GM12878 (cell line): Measurements from ENCODE around the gene KRTAP9-2. TPM values are rescaled to one million over a fixed set of nuclear protein-coding genes. Genes with fewer than 3 reads are reported as not detected.
"Not testable (repeated sequence)": the region's sequence is repeated elsewhere in the genome, so short reads cannot be mapped to it uniquely, and the experiment has no call there.

Experiments
- ATAC-seq: fragments of 200-7000 bp; cut with Tn5 transposase; 3 replicates; pipeline ENCODE4 v1.9.1; 2020; ENCODE audit warnings: mild to moderate bottlenecking, moderate library complexity
- BruUV-seq: library from RNA; stranded (reverse); fragments of 400-500 nt; replicated peaks from 2 replicates; lab custom pipeline; 2021; lab: Mats Ljungman, UMichigan
- CTCF ChIA-PET: fragments of 300-600 bp; sonication (Branson Sonifier 250); formaldehyde crosslinking; extraction: SDS; loops from one replicate; lab custom pipeline; 2021; ENCODE audit warnings: inconsistent platforms; lab: Yijun Ruan, JAX
- POLR2A ChIA-PET: fragments of 350-600 bp; formaldehyde crosslinking; extraction: SDS; loops from one replicate; lab custom pipeline; 2021; ENCODE audit warnings: inconsistent platforms; lab: Charles Lee
- RAD21 ChIA-PET: fragments of 300-600 bp; sonication (Branson Sonifier 250); formaldehyde crosslinking; loops from one replicate; lab custom pipeline; 2023; ENCODE audit warnings: antibody characterized with exemption; ENCODE audit not compliant: unreplicated experiment; lab: Charles Lee
- SMC1A ChIA-PET: fragments of 300-600 bp; sonication (Branson Sonifier 250); formaldehyde crosslinking; loops from one replicate; lab custom pipeline; 2023; ENCODE audit not compliant: unreplicated experiment, uncharacterized antibody; lab: Charles Lee
- DNase-seq: peaks from one replicate; pipeline ENCODE4 v3.0.0-alpha.2; 2011; ENCODE audit warnings: low read depth, low spot score
- FAIRE-seq: peaks from 3 replicates; lab custom pipeline; 2011; peaks lifted over from hg19 to GRCh38; lab: Jason Lieb, UNC
- H2AFZ ChIP-seq: 2 replicates; pipeline ENCODE4 v1.6.0; 2011; ENCODE audit warnings: low read depth, low read length, control low read depth; ENCODE audit not compliant: control insufficient read depth
- H3K27ac ChIP-seq: 2 replicates; pipeline ENCODE4 v1.5.1; 2011; ENCODE audit warnings: control low read depth; ENCODE audit not compliant: control insufficient read depth, insufficient read depth
- H3K27me3 ChIP-seq, 2 experiments: replicated peaks in 1 of 2; 2 replicates each; pipeline versions ENCODE4 v1.6.0 to v1.6.1; 2011; ENCODE audit warnings: low read length in 1 of 2; ENCODE audit not compliant: control insufficient read depth in 2 of 2, insufficient read depth in 2 of 2
- H3K36me3 ChIP-seq, 2 experiments: 2 replicates each; pipeline ENCODE4 v1.5.1; 2011; ENCODE audit warnings: low read length in 1 of 2; ENCODE audit not compliant: control insufficient read depth in 2 of 2, insufficient read depth in 2 of 2
- H3K4me1 ChIP-seq: 2 replicates; pipeline ENCODE4 v1.6.1; 2011; ENCODE audit warnings: mild to moderate bottlenecking, low read length, moderate library complexity, mixed read lengths; ENCODE audit not compliant: control insufficient read depth, insufficient read depth
- H3K4me2 ChIP-seq: 2 replicates; pipeline ENCODE4 v1.6.0; 2011; ENCODE audit warnings: control low read depth; ENCODE audit not compliant: control insufficient read depth, insufficient read depth
- H3K4me3 ChIP-seq: fragments of 200-600 bp; sonication (generic); 2 replicates; pipeline ENCODE4 v1.5.1; 2016
- H3K79me2 ChIP-seq: 2 replicates; pipeline ENCODE4 v1.6.0; 2011; ENCODE audit warnings: low read length; ENCODE audit not compliant: control insufficient read depth, insufficient read depth
- H3K9ac ChIP-seq: 2 replicates; pipeline ENCODE4 v1.8.0; 2011; ENCODE audit warnings: low read length, control low read depth, mixed read lengths; ENCODE audit not compliant: control insufficient read depth, insufficient read depth
- H3K9me3 ChIP-seq: replicated peaks from 3 replicates; pipeline ENCODE4 v1.5.1; 2011; ENCODE audit warnings: mild to moderate bottlenecking, low read length; ENCODE audit not compliant: control insufficient read depth, insufficient read depth
- H4K20me1 ChIP-seq: 2 replicates; pipeline ENCODE4 v1.6.0; 2011; ENCODE audit not compliant: control insufficient read depth, insufficient read depth
- BRCA1 ChIP-seq: IDR thresholded peaks from 2 replicates; pipeline ENCODE4 v1.6.1; 2011; ENCODE audit warnings: low read depth, low read length, improper control_type of control experiment
- CREM ChIP-seq: IDR thresholded peaks from 2 replicates; pipeline ENCODE4 v1.6.1; 2014; ENCODE audit warnings: antibody characterized with exemption, low read depth
- IKZF1 ChIP-seq: fragments of 450-650 bp; conservative IDR thresholded peaks from 2 replicates; pipeline ENCODE4 v1.6.1; 2017; ENCODE audit warnings: antibody characterized with exemption, mild to moderate bottlenecking
- JUND ChIP-seq: IDR thresholded peaks from 2 replicates; pipeline ENCODE4 v1.6.1; 2012; ENCODE audit warnings: low read depth, mild to moderate bottlenecking, low read length, improper control_type of control experiment, moderate library complexity
- KAT2A ChIP-seq: conservative IDR thresholded peaks from 2 replicates; pipeline ENCODE4 v1.6.1; 2011; ENCODE audit warnings: low read depth, low read length; ENCODE audit not compliant: control insufficient read depth
- POLR2AphosphoS5 ChIP-seq: IDR thresholded peaks from 2 replicates; pipeline ENCODE4 v1.6.1; 2011; ENCODE audit warnings: mild to moderate bottlenecking, low read length, inconsistent platforms
- SIN3A ChIP-seq: IDR thresholded peaks from 2 replicates; pipeline ENCODE4 v1.6.1; 2012; ENCODE audit warnings: low read depth, low read length, improper control_type of control experiment
- ZBED1 ChIP-seq: IDR thresholded peaks from 2 replicates; pipeline ENCODE4 v1.6.1; 2016; ENCODE audit warnings: borderline replicate concordance
- ZNF207 ChIP-seq: fragments of 450-650 bp; IDR thresholded peaks from 2 replicates; pipeline ENCODE4 v1.6.1; 2014; ENCODE audit warnings: antibody characterized with exemption, mild to moderate bottlenecking, borderline replicate concordance
- ZNF24 ChIP-seq: fragments of 450-650 bp; IDR thresholded peaks from 2 replicates; pipeline ENCODE4 v1.6.1; 2017; ENCODE audit warnings: antibody characterized with exemption, mild to moderate bottlenecking
- WGBS: methylation state at CpG from one replicate; pipeline ENCODE4 v1.1.6; 2016; ENCODE audit warnings: low lambda C conversion rate; ENCODE audit not compliant: insufficient replicate concordance, insufficient coverage; ENCODE audit errors: missing lambda C conversion rate; 5-methylcytosine and 5-hydroxymethylcytosine counted together
- in situ Hi-C: fragments of 300-500 bp; cut with MboI; formaldehyde crosslinking; loops from 9 replicates; pipeline ENCODE4 v1.14.3; 2018; ENCODE audit warnings: mixed read lengths
- intact Hi-C: fragments of 100-400 bp; cut with micrococcal nuclease; formaldehyde crosslinking; loops from one replicate; pipeline ENCODE4 v1.14.2; 2022; ENCODE audit not compliant: unreplicated experiment
- polyA plus RNA-seq, 11 experiments: library from polyadenylated mRNA; depleted of rRNA in 4 of 11; unstranded in 6 of 11; stranded (reverse) in 5 of 11; fragments of >200 nt; fragmentation: Nextera tagmentation in 4 of 11; fragmentation: Illumina TruSeq in 1 of 11; extraction: Ambion mirVana in 4 of 11; extraction: Trizol in 1 of 11; gene quantifications; 1 replicate in 1 of 11; 2 replicates in 10 of 11; pipeline versions ENCODE4 v1.2.1 to v1.2.3, GENCODE V29; 2011 to 2016; ENCODE audit warnings: inconsistent platforms in 2 of 11, missing spikeins in 2 of 11, low read depth in 1 of 11
- total RNA-seq, 4 experiments: library from RNA; depleted of rRNA in 3 of 4; stranded (reverse); fragments of >200 nt in 3 of 4; fragmentation: Illumina TruSeq in 1 of 4; extraction: Trizol in 1 of 4; gene quantifications; 2 replicates each; pipeline versions ENCODE4 v1.2.1 to v1.2.3, GENCODE V29; 2013 to 2021
- TF ChIP-seq, protein P1 (sequence below): IDR thresholded peaks from 2 replicates; pipeline ENCODE4 v1.6.1; 2012; ENCODE audit warnings: low read depth, low read length, improper control_type of control experiment
- TF ChIP-seq, protein P2 (sequence below): fragments of 450-650 bp; IDR thresholded peaks from 2 replicates; pipeline ENCODE4 v1.6.1; 2017; ENCODE audit warnings: borderline replicate concordance
- TF ChIP-seq, protein P3 (sequence below): IDR thresholded peaks from 2 replicates; pipeline ENCODE4 v1.6.1; 2011; ENCODE audit warnings: low read depth, low read length, improper control_type of control experiment, borderline replicate concordance

The KRTAP9-2 gene
- total and polyA plus RNA-seq, 10 of the 15 experiments (the other 5 are each of a cell fraction or from before 2014, with no cell fraction given), result not detected

DNA sequence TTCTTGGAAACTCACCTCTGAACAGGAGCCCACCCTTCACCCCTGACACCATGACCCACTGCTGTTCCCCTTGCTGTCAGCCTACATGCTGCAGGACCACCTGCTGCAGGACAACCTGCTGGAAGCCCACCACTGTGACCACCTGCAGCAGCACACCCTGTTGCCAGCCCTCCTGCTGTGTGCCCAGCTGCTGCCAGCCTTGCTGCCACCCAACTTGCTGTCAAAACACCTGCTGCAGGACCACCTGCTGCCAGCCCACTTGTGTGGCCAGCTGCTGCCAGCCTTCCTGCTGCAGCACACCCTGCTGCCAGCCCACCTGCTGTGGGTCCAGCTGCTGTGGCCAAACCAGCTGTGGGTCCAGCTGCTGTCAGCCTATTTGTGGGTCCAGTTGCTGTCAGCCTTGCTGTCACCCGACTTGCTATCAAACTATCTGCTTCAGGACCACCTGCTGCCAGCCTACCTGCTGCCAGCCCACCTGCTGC is 36.6 kb upstream of the KRTAP9-2 start, which contains the start of gene KRTAP9-1:
Gene KRTAP9-1, plus strand, starts transcription at position 51 of the 482 bp plus-strand sequence. Its CDS starts 0 bp downstream, at position 51.
- intact Hi-C loops, H3K4me3 ChIP-seq, CTCF ChIA-PET, FAIRE-seq, H2AFZ ChIP-seq, H3K27ac ChIP-seq, RAD21 ChIA-PET, H3K4me2 ChIP-seq, BruUV-seq, H3K27me3 ChIP-seq, H3K9ac ChIP-seq, H3K4me1 ChIP-seq, H3K36me3 ChIP-seq, H3K9me3 ChIP-seq, DNase-seq, ATAC-seq, H4K20me1 ChIP-seq, H3K79me2 ChIP-seq, POLR2A ChIA-PET: not testable (repeated sequence)
- SMC1A ChIA-PET, result interaction anchor here (1.2 kb wide), 1 partner anchor 40 kb away, joined by 3 read pairs; no protein-coding TSS in a partner anchor
- WGBS, result 0% methylated on average over 1 of the region's 1 CpG
- in situ Hi-C loops, result loop anchor here (10.0 kb wide), 1 partner anchor 55 kb away; the partner anchor contains the start of gene KRTAP9-4

DNA sequence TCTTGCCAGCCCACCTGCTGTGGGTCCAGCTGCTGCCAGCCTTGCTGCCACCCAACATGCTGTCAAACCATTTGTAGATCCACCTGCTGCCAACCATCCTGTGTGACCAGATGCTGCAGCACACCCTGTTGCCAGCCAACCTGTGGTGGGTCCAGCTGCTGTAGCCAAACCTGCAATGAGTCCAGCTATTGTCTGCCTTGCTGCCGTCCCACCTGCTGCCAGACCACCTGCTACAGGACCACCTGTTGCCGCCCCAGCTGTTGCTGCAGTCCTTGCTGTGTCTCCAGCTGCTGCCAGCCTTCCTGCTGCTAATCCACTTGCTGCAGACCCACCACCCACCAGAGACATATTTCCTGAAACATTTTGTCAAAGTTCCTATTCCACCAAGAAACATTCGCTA is 36.1 kb upstream of the KRTAP9-2 start:
- Histone ChIP-seq H3K36me3 (no peaks in the 10 kb centered on the region), H3K9ac (no peak overlapping the region), H3K27me3 (no peaks in the 10 kb centered on the region), H3K9me3 (no peaks in the 10 kb centered on the region), H4K20me1 (no peaks in the 10 kb centered on the region), H3K27ac (no peak overlapping the region), H2AFZ (no peak overlapping the region), H3K4me3 (no peak overlapping the region), H3K4me1 (no peaks in the 10 kb centered on the region), H3K79me2 (no peaks in the 10 kb centered on the region), H3K4me2 (no peak overlapping the region)
- ATAC-seq (no peak), FAIRE-seq (no peak), DNase-seq (no peak)
- no TSS peak for BruUV-seq
- in situ Hi-C loops, result no loop called here
- 24% methylated on average over 3 of the region's 3 CpGs for WGBS
- ChIA-PET RAD21 (no interaction called here), SMC1A (interaction anchor here (1.2 kb wide), 1 partner anchor 39 kb away, joined by 3 read pairs; no protein-coding TSS in a partner anchor), POLR2A (no interaction called here), CTCF (no interaction called here)
- intact Hi-C loops, result no loop called here
- TF ChIP-seq, protein P1, sequence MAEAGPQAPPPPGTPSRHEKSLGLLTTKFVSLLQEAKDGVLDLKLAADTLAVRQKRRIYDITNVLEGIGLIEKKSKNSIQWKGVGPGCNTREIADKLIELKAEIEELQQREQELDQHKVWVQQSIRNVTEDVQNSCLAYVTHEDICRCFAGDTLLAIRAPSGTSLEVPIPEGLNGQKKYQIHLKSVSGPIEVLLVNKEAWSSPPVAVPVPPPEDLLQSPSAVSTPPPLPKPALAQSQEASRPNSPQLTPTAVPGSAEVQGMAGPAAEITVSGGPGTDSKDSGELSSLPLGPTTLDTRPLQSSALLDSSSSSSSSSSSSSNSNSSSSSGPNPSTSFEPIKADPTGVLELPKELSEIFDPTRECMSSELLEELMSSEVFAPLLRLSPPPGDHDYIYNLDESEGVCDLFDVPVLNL, result no peak
- TF ChIP-seq, protein P2, sequence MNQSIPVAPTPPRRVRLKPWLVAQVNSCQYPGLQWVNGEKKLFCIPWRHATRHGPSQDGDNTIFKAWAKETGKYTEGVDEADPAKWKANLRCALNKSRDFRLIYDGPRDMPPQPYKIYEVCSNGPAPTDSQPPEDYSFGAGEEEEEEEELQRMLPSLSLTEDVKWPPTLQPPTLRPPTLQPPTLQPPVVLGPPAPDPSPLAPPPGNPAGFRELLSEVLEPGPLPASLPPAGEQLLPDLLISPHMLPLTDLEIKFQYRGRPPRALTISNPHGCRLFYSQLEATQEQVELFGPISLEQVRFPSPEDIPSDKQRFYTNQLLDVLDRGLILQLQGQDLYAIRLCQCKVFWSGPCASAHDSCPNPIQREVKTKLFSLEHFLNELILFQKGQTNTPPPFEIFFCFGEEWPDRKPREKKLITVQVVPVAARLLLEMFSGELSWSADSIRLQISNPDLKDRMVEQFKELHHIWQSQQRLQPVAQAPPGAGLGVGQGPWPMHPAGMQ, result no peak
- TF ChIP-seq KAT2A (no peak), CREM (no peak), ZBED1 (no peak), ZNF24 (no peak), SIN3A (no peak), IKZF1 (no peak), ZNF207 (no peak), BRCA1 (no peak), JUND (no peak), POLR2AphosphoS5 (no peak)
- TF ChIP-seq, protein P3, sequence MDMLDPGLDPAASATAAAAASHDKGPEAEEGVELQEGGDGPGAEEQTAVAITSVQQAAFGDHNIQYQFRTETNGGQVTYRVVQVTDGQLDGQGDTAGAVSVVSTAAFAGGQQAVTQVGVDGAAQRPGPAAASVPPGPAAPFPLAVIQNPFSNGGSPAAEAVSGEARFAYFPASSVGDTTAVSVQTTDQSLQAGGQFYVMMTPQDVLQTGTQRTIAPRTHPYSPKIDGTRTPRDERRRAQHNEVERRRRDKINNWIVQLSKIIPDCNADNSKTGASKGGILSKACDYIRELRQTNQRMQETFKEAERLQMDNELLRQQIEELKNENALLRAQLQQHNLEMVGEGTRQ, result no peak
